HepG2 (cell line): ENCODE data around the gene NT5M.

ENCODE experiments used
- FOSL1 ChIP-seq: sonication (generic); formaldehyde crosslinking; IDR thresholded peaks from 2 replicates; pipeline ENCODE4 v1.9.0; 2021; ENCODE audit warnings: missing genetic modification reagents, borderline replicate concordance
- NR2C2 ChIP-seq: sonication (generic); formaldehyde crosslinking; IDR thresholded peaks from 2 replicates; pipeline ENCODE4 v1.4.0; 2020; ENCODE audit warnings: missing genetic modification reagents, mild to moderate bottlenecking, moderate library complexity, borderline replicate concordance
- ZNF644 ChIP-seq: IDR thresholded peaks from 2 replicates; pipeline ENCODE4 v1.6.1; 2016; ENCODE audit warnings: low read depth

DNA sequence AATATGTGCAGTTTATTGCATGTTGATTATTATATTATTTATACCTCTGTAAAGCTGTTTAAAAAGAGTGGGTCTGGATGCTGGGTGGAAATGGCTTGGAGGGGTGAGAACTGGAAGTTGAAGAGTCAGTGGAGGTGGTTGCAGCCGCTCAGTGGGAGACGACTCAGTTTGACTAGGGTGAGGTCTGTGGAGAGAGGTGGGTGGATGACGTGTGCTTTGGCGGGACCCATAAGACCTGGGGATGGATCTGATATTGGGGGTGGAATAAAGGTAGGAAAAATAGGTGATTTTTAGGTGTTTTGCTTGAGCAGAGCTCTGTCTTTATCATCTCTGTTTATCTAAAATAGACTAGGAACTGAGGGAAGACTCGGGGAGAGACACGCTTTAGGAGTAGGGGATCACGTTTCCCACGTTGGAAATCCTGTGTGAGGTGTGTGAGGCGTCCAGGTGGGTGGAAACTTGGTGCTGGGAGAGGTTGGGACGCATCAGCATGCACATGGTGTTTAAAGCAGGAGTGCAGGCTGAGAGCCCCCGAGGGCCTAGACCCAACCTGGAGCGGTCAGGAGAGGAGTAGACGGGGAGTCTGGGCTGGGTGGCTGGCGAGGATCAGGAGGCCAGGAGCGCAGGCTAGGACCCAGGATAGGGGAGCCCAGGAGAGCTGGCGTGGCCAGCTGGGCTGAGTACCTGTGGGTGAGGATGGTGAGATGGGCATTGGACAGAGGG, 17.2 kb downstream of the NT5M start:
- no peak for TF ChIP-seq ZNF644
- TF ChIP-seq FOSL1 = no peak
- no peak for TF ChIP-seq NR2C2 (CRISPR knock-in tag)
